HG03175 (cell line): ENCODE results near the gene IL22RA2.
"Not testable (repeated sequence)": the region's sequence is repeated elsewhere in the genome, so short reads cannot be mapped to it uniquely, and the experiment has no call there.

Source experiments
- ATAC-seq: cut with Tn5 transposase; IDR thresholded peaks from one replicate; pipeline ENCODE4 v1.9.1; 2021; ENCODE audit warnings: mild to moderate bottlenecking, moderate library complexity; ENCODE audit not compliant: unreplicated experiment

IL22RA2 gene, protein sequence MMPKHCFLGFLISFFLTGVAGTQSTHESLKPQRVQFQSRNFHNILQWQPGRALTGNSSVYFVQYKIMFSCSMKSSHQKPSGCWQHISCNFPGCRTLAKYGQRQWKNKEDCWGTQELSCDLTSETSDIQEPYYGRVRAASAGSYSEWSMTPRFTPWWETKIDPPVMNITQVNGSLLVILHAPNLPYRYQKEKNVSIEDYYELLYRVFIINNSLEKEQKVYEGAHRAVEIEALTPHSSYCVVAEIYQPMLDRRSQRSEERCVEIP

DNA sequence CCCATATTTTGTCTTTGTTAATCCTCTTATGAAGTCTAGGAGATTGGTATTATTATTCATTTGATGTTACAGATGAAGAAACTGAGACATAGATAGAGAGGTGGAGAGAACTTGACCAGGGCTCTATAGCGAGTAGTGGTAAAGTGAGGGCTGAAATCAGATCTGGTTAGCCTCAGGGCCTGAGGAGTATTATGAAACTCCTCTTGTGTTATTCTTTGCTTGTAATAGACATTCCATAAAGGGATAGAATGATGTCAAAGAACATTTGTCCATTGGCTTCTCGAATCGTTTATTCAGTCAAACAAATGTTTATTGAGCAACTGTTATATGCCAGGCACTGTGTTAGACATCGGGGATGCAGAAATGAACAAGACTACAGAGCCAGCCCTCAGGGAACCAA is at the start of gene IL22RA2:
TSS of gene IL22RA2 (minus strand) at position 144 of the 400 bp plus-strand sequence. CDS start 11,895 bp downstream, outside the sequence.
- no peak for ATAC-seq

DNA sequence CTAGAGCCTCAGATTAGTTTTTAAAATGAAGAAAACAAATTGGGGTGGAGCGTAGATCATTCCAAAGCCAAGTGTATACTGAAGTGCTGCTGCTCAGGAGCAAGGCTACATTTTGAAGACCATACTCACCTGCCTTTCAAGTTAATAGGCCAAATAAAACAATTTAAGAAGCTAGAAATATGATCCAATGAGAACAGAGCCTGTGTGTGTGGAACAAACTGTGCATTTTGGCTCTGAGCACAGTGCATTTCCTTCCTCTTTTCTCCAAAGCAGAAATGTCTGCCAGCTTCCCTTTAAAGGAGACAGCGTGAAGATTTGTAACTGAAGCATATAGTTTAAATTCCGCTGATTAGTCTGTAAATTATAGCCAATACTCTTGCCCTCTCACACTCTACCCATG is 48.9 kb upstream of the IL22RA2 start:
- ATAC-seq, result no peak

DNA sequence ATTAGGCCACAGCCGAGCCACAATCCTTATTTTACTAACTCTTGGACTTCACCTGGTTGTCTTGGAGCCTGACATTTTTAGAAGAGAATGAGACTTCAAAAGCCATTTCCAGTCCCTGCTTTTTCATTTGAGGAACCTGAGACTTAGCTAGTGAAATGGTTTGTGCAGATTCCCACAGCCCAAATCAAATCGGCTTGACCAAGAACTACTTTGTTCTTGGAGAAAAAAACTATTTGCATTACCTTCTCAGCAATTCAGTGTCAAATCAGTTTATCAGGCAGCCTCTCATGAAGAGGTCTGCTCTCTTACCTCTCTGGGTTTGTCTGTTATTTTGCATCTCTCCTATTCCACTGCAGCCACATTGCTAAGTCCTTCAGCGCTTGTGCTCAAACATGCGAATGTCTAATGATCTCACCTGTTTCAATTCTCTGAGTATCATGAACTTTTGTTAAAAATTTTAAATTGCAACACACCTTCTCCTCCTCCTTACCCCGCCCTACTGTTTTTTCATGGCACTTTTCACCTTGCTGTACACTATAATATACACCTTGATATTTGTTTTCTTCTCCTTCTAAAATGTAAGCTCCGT is 46.3 kb upstream of the IL22RA2 start:
- no peak for ATAC-seq

DNA sequence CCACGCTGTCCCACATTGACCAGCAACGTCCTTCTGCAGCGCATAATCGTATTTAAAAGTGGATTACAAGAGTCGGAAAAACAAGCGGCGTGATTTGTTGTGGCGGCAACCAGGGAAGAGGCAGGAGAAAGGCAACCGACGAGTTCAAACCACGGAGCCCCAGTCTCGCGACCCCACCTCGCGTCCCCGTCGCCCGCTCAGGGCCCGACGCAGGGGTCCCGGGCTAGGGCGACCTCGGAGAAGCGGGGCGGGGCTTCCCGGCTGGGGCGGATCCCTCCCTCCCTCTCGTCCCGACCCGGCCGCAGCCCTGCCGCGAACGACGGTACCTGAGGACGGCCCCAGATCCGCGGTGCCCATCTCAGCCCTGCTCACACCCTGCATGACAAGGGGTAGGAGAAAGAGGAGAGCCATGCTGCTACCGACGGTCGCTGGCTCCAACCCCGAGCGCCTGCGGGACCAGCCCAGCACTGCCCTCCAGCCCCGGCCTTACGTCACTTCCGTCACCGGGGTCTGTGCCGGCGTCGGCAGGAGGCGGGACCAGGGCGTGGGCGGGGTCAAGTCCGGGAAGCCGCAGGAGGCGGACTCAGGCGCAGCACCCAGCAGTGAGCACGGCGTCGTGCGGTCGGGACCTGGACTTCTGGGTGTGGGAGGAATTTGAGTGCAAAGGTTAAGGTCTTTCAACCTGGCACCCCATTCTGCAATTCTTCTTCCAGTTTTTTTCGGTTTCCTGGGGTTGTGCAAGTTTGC is 45.6 kb upstream of the IL22RA2 start, which contains the start of gene IFNGR1:
TSS of gene IFNGR1 (minus strand) at position 469 of the 747 bp plus-strand sequence. CDS start at position 411, 58 bp downstream.
- ATAC-seq, result peak; percentile 92

DNA sequence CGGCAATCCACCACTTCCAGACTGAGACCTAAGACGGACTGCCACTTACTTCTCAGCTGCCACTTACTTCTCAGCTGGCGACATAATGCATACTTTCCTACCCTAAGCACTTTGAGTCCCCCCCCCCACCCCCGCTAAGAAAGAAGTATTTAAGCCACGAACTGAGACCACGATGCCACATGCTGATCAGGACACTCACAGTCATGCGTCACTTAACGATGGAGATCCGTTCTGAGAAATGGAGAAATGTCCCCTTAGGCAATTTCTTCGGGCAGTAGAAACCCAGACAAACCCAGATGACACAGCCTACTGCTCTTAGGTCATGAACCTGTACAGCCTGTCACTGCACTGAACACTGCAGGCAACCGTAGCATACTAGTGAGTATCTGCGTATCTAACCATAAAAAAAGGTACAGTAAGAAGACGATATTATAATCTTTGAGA is 45.1 kb upstream of the IL22RA2 start:
- peak; percentile 55 for ATAC-seq

DNA sequence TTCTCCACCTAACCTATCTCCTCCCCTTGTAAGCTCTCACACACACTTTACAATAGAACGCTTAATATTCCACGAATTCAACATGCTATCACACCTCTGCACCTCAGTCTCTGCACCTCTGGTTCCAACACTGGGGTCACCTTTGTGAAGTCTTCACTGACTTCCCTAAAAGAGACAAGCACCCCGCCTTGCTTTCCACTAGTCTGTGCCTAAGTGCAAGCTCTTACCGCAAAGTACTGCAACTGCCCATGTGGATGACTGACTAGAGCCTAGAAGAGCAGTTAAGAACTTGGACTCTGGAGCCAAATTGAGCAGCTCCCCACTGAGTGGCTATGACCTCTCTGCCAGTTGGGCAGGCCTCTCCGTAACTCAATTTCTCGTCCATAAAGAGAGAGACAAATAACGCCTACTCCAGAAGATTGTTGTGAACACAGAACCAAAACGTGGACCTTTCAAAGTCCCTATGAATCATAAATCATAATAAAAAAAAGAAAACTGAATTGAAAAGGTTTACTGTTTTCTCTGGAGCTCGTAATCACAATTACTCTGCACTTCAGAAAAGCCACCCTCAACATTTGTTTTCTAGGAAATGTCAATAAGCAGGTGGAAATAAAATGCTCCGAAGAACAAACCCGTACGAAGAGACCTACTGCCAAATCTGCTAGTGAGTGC is 44.5 kb upstream of the IL22RA2 start:
- ATAC-seq, result no peak

DNA sequence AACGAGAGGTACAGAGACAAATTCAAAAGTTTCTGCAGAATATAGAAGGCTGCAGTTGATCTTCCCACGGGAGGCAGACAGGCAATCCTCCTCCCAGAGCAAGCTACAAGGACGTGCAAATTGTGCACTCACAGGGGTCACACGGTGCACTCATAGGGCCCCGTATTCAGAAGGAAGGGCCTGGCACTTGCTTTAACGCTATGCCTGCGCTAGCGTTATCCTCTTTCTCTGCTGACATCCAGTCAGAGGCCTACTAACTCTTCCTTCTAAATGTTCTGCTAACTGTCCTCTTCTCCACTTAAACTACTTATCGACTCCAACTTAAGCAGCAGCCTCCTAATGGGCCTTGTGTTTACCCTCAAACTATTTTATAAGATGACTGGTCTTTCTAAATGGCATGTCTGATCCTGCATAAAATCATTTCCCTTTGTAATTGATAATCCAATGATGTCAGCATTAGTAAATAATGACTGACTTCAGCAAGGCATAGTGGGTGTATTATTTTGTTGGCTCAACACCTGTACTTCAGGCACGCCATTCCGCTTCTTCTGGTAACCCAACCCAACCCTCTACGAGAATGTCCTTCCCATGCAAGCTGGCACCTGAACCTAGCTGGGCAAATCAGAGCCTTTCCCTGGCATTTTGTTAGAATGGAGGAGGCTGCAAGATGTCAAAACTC is 43.6 kb upstream of the IL22RA2 start:
- no peak for ATAC-seq

DNA sequence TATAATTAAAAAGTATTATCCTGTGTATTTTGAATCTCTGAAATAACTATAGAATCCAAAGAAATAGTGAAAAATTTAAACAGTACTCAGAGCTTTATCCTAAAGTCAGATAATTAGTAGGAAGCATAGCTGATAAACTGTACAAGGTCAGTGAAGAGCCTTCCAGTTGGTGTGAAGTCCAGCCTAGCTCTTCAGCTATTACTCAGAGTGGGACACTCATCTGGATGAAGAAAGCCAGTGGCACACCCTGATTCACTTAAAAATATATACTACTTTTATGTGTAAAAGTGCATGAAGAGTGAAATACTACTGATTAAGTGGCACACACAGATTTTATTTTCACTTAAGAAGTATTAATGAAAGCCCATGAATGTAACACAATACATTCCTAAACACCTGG is 42.7 kb upstream of the IL22RA2 start:
- no peak for ATAC-seq

DNA sequence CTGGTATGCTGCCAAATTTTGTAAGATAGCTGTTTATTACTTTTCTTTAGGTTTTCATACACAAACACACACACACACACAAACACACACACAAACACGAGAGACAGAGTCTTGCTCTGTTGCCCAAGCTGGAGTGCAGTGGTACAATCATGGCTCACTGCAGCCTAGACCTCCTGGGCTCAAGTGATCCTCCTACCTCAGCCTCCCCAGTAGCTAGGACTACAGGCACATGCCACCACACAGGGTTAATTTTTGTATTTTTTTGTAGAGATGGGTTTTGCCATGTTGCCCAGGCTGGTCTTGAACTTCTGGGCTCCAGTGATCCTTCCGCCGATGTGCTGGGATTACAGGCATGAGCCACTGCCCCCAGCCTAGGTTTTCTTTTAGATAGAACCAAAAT is 42.2 kb upstream of the IL22RA2 start:
- ATAC-seq, result not testable (repeated sequence)

DNA sequence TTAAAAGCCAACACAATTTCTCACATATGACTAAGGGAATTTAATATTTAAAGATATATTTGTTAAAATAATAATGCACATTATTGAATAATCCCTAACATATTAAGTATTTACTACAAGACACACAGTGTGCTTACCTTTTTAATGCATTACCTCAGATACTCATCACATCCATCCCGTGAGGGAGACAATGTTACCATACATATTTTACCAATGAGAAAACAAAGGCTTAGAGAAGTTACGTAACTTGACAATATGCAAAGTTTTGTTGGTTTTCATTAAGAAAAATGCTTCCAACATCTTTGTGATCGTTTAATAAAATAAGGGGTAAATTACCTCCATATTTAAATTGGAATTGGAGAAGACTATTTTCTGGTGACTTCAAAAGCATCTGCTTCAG is 41.5 kb upstream of the IL22RA2 start:
- no peak for ATAC-seq

DNA sequence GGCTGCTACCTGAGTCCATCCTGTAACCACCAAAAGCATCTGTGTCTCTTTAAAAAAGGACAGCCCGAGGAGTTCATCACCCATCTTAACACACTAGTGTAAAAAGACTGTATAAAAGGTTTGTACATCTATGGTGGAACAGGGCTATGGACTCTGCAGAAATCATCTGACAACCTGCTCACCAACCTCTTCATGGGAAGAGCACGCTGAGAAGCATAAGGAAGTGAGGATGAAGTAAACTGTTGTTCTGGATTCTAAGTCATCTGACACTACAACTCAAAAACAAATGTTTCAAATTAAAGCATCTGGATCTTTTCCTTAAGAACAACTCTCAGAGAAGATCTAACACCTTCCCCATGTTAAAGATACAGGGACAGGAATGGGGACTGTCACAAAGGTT is 40.4 kb upstream of the IL22RA2 start:
- no peak for ATAC-seq

DNA sequence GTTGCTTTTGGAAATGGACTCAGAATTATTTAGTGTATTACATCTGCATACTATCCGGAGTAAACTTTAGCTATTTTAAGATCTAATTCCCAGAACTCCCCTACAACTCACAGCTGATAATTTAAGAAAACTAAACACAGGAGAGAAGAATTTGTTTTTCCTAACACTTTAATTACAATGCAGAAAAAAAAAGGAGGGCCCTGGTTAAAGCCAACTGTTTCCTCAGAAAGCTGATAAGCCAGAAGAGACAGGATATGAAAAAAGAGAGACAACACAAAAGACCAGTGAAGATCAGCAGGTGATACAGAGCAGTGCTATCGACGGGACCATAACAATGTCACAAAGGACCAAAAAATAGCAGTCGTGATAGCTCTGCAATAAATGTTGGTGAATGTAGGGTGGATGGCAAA is 39.9 kb upstream of the IL22RA2 start:
- no peak for ATAC-seq

DNA sequence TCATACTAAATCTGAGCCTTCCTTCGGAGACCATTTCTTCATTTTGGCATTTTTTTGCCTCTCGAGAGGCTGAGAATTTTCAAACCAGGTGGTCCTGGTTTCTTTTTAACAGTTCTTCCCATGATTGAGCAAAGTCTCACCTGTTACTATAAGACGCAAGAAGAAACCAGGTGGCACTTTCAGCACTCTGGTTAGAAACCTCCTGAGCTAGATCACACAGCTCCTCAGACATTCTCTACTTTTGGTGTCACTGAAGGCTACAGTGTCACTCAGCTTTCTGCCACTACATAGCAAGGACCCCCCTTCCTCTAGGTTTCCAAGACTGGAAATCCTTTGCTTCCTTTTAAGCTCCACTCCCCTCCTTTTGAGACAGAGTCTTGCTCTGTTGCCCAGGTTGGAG is 38.5 kb upstream of the IL22RA2 start:
- no peak for ATAC-seq

DNA sequence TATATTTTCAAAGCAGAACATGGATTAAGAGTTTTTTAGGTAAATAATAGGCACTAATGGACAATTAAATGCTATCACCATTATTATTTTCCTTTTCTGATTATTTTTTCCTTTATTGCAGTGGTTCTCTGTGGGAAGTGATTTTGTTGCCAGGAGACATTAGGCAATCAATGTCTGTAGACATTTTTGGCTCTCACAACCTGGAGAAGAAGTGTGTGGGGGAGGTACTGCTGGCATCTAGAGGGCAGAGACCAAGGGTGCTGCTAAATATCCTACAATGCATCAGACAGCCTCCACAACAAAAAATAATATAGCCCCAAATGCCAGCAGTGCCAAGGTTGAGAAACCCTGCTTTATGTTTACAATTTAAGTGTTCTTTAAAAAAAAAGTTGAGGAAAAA is 37.5 kb upstream of the IL22RA2 start:
- ATAC-seq, result no peak

DNA sequence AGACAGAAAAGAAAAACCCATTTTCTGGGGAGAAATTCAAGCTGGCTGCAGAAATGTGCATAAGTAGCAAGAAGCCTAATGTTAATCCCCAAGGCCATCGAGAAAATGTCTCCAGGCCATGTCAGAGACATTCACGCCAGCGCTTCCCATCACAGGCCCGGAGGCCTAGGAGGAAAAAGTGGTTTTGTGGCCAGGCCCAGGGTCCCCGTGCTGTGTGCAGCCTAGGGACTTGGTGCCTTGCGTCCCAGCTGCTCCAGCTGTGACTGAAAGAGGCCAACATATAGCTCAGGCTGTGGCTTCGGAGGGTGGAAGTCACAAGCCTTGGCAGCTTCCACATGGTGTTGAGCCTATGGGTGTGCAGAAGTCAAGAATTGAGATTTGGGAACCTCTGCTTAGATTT is 34.8 kb upstream of the IL22RA2 start:
- no peak for ATAC-seq

DNA sequence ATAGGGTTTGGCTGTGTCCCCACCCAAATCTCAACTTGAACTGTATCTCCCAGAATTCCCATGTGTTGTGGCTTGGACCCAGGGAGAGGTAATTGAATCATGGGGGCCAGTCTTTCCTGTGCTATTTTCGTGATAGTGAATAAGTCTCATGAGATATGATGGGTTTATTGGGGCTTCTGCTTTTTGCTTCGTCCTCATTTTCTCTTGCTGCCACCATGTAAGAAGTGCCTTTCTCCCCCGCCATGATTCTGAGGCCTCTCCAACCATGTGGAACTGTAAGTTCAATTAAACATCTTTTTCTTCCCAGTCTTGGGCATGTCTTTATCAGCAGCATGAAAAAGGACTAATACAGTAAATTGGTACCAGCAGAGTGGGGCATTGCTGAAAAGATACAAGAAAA is 34.0 kb upstream of the IL22RA2 start:
- ATAC-seq, result not testable (repeated sequence)

DNA sequence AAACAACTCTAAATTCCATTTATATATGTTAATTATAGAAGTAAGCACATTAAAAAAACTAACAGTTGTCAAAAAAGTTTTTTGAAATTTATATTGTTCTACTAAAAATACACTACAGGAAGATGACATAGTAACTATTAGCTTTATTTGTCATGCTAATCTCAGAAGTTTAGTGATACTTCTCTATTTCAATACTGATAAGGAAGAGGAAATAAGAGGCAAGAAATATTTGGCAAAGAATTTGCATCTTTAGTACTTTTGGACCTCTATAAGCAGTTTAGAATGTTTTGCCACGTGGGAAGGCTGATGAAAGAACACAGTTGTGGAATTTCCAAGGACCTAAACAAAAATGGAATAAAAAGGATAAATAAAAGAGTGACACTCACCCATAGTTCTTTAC is 33.1 kb upstream of the IL22RA2 start:
- ATAC-seq, result no peak

DNA sequence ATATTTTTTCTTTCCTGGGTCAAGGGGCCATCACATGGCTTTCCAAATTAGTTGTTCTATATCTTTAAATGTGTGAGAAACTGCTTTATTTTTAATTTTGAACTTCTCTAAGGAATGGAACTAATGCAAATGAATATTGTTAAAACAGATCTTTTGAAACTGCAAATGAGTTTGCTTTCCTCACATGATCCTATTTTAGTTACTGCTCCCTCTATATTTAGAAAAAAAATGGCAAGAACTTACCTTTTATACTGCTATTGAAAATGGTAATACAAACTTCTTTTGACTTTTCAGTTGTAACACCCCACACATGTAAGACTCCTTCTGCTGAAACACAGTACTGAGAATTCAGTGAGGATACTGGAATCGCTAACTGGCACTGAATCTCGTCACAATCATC is 29.8 kb upstream of the IL22RA2 start:
- no peak for ATAC-seq

DNA sequence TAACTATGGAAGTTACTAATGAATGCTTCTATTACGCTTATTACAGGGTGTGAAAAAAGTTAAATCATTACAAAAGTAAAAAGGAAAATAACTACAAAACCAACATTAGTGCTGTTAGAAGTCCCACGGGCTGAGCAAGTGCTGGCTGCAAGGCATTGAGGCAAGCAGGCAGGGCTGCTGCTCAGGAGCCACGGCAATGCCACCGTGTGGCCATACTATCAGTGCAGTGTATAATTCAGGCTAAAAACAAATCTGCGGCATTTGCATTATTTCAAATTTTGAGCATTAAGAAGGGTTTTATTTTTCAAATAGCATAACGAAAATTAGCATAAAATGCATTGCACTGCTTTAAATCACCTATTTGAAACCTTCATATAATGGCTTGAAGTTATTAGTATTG is 28.6 kb upstream of the IL22RA2 start:
- peak; percentile 75 for ATAC-seq

DNA sequence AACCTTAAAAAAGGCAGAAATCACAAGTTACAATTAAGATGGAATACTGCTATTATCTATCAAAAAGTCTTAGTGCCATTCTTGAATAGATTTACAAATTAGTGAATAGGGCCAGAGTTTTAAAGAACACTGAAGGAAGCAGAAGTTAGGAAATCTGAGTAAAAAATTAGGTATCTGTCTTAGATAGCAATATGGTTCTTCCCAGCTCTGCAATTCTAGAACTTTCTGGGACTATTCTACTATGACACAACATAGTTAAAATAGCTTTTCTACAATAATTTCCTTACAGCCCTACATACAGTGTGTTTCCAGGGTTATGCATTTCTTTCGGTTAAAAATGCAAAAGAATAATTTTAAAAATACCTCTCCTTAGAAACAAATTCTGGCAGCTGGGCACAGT is 27.6 kb upstream of the IL22RA2 start:
- ATAC-seq, result no peak

DNA sequence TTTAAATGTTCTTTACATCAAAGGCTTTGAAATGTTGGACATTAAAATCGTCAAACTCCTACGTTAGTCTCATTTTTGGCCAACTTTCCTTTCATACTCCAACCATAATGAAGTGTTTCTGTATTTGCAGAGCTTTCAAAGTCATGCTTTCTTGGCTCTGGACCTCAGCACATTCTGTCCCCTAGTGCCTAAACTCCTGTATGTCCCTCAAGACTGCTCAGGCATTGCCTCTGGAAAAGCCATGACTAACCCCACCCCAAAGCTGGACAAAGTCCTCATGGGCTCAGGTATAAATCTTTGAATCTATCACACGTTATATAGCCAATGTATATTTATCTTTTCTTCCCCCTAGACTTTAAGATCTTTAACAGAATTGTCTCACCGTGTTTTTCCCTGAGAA is 26.8 kb upstream of the IL22RA2 start:
- no peak for ATAC-seq
